A549 (cell line): ENCODE data around the gene BGN. TPM values are rescaled to one million over a fixed set of nuclear protein-coding genes. Genes with fewer than 3 reads are reported as not detected.

Experiments
- ATAC-seq, 2 experiments: fragments of 200-7000 bp in 1 of 2; fragments of >200 bp in 1 of 2; cut with Nextera tagmentation in 1 of 2; cut with Tn5 transposase in 1 of 2; 3 replicates each; pipeline versions ENCODE4 v1.8.0 to v1.9.1; 2018 to 2020; ENCODE audit warnings: mild to moderate bottlenecking in 1 of 2, moderate library complexity in 1 of 2
- CTCF ChIA-PET: fragments of 300-600 bp; sonication (Branson Sonifier 250); formaldehyde crosslinking; extraction: SDS; loops from one replicate; lab custom pipeline; 2021; ENCODE audit warnings: antibody characterized with exemption, inconsistent platforms; lab: Yijun Ruan, JAX
- POLR2A ChIA-PET: fragments of 350-600 bp; formaldehyde crosslinking; extraction: SDS; loops from one replicate; lab custom pipeline; 2021; ENCODE audit warnings: antibody characterized with exemption, inconsistent platforms; lab: Yijun Ruan, JAX
- DNase-seq, 2 experiments: peaks; one replicate each; pipeline versions ENCODE4 v3.0.0 to v3.0.0-alpha.2; 2011 to 2016; ENCODE audit warnings: low read depth in 1 of 2, low spot score in 1 of 2
- FAIRE-seq: peaks from 2 replicates; lab custom pipeline; 2011; peaks lifted over from hg19 to GRCh38; lab: Jason Lieb, UNC
- H3K27ac ChIP-seq, 2 experiments: fragments of >200 bp; sonication (Bioruptor Twin); formaldehyde crosslinking; 3 replicates each; pipeline ENCODE4 v1.5.1; 2016 to 2017
- H3K4me1 ChIP-seq: fragments of >200 bp; sonication (Bioruptor Twin); formaldehyde crosslinking; 3 replicates; pipeline ENCODE4 v1.6.1; 2016
- H3K4me2 ChIP-seq: fragments of >200 bp; sonication (Bioruptor Twin); formaldehyde crosslinking; 3 replicates; pipeline ENCODE4 v1.6.1; 2016
- H3K4me3 ChIP-seq: fragments of >200 bp; sonication (Bioruptor Twin); formaldehyde crosslinking; 3 replicates; pipeline ENCODE4 v1.5.1; 2016
- H3K9me3 ChIP-seq: fragments of >200 bp; sonication (Bioruptor Twin); formaldehyde crosslinking; 3 replicates; pipeline ENCODE4 v1.6.1; 2016
- BHLHE40 ChIP-seq: IDR thresholded peaks from 2 replicates; pipeline ENCODE4 v1.6.1; 2012; ENCODE audit warnings: low read depth, low read length, inconsistent platforms
- CBX2 ChIP-seq: fragments of 200-600 bp; sonication (generic); IDR thresholded peaks from 2 replicates; pipeline ENCODE4 v1.6.1; 2016; ENCODE audit warnings: low read depth, mild to moderate bottlenecking, borderline replicate concordance
- CBX8 ChIP-seq: fragments of 200-600 bp; sonication (generic); IDR thresholded peaks from 2 replicates; pipeline ENCODE4 v1.6.1; 2016
- CEBPB ChIP-seq, 2 experiments: fragments of >200 bp in 1 of 2; sonication (Bioruptor Twin) in 1 of 2; formaldehyde crosslinking in 1 of 2; IDR thresholded peaks; 2 replicates each; pipeline ENCODE4 v1.6.1; 2012 to 2016
- CHD2 ChIP-seq: fragments of 150-350 bp; IDR thresholded peaks from 2 replicates; pipeline ENCODE4 v1.6.1; 2014; ENCODE audit warnings: low read length; ENCODE audit not compliant: partially characterized antibody
- EHMT2 ChIP-seq: fragments of 200-600 bp; sonication (generic); IDR thresholded peaks from 2 replicates; pipeline ENCODE4 v1.6.1; 2016; ENCODE audit warnings: antibody characterized with exemption, low read depth, mild to moderate bottlenecking, moderate library complexity
- ESRRA ChIP-seq: fragments of 150-350 bp; IDR thresholded peaks from 2 replicates; pipeline ENCODE4 v1.6.1; 2014; ENCODE audit warnings: mild to moderate bottlenecking, low read length, borderline replicate concordance
- FOXS1 ChIP-seq: fragments of 250-450 bp; sonication (Bioruptor Pico); IDR thresholded peaks from 2 replicates; pipeline ENCODE4 v1.5.0; 2020; ENCODE audit warnings: mild to moderate bottlenecking, moderate library complexity
- HDAC2 ChIP-seq: fragments of 200-600 bp; sonication (generic); IDR thresholded peaks from 2 replicates; pipeline ENCODE4 v1.6.1; 2016
- HEYL ChIP-seq: fragments of 250-450 bp; sonication (Bioruptor Pico); IDR thresholded peaks from 2 replicates; pipeline ENCODE4 v1.8.0; 2021; ENCODE audit warnings: mild to moderate bottlenecking, moderate library complexity
- HOXA7 ChIP-seq: fragments of 250-450 bp; sonication (Bioruptor Pico); IDR thresholded peaks from 2 replicates; pipeline ENCODE4 v1.5.0; 2020; ENCODE audit warnings: mild to moderate bottlenecking, moderate library complexity
- HOXB13 ChIP-seq: fragments of 250-450 bp; sonication (Bioruptor Pico); IDR thresholded peaks from 2 replicates; pipeline ENCODE4 v1.5.0; 2020; ENCODE audit warnings: low read depth, mild to moderate bottlenecking, moderate library complexity
- KDM1A ChIP-seq: fragments of 200-600 bp; sonication (generic); IDR thresholded peaks from 2 replicates; pipeline ENCODE4 v1.6.1; 2016; ENCODE audit warnings: low read depth, mild to moderate bottlenecking
- KDM5A ChIP-seq: fragments of 200-600 bp; sonication (generic); IDR thresholded peaks from 2 replicates; pipeline ENCODE4 v1.6.1; 2016; ENCODE audit warnings: antibody characterized with exemption, mild to moderate bottlenecking
- MAFK ChIP-seq: fragments of 450-650 bp; IDR thresholded peaks from 2 replicates; pipeline ENCODE4 v1.6.1; 2014; ENCODE audit not compliant: partially characterized antibody
- MAZ ChIP-seq: fragments of 150-350 bp; IDR thresholded peaks from 2 replicates; pipeline ENCODE4 v1.6.1; 2014; ENCODE audit warnings: antibody characterized with exemption, low read depth, low read length, borderline replicate concordance
- NFE2L2 ChIP-seq: fragments of 150-350 bp; conservative IDR thresholded peaks from 2 replicates; pipeline ENCODE4 v1.6.1; 2014; ENCODE audit warnings: low read length
- POLR2A ChIP-seq: IDR thresholded peaks from 2 replicates; pipeline ENCODE4 v1.6.1; 2012; ENCODE audit warnings: mild to moderate bottlenecking, low read length
- RAD21 ChIP-seq, 2 experiments: fragments of >200 bp in 1 of 2; sonication (Bioruptor Twin) in 1 of 2; formaldehyde crosslinking in 1 of 2; IDR thresholded peaks in 1 of 2; conservative IDR thresholded peaks in 1 of 2; 2 replicates in 1 of 2; 3 replicates in 1 of 2; pipeline ENCODE4 v1.6.1; 2012 to 2018; ENCODE audit warnings: inconsistent platforms in 1 of 2
- RNF2 ChIP-seq: fragments of 200-600 bp; sonication (generic); IDR thresholded peaks from 2 replicates; pipeline ENCODE4 v1.6.1; 2016; ENCODE audit warnings: low read depth, mild to moderate bottlenecking, antibody characterized with exemption, moderate library complexity, borderline replicate concordance
- SMC3 ChIP-seq: fragments of >200 bp; sonication (Bioruptor Twin); formaldehyde crosslinking; IDR thresholded peaks from 3 replicates; pipeline ENCODE4 v1.6.1; 2018; ENCODE audit warnings: inconsistent platforms
- TFCP2L1 ChIP-seq: fragments of 250-450 bp; sonication (Bioruptor Pico); IDR thresholded peaks from 2 replicates; pipeline ENCODE4 v1.5.0; 2021; ENCODE audit warnings: mild to moderate bottlenecking
- TP53 ChIP-seq: fragments of 250-450 bp; sonication (Bioruptor Pico); IDR thresholded peaks from 2 replicates; pipeline ENCODE4 v1.5.0; 2021; ENCODE audit warnings: mild to moderate bottlenecking, moderate library complexity
- ZFP36 ChIP-seq: fragments of 450-650 bp; IDR thresholded peaks from 2 replicates; pipeline ENCODE4 v1.6.1; 2014; ENCODE audit warnings: borderline replicate concordance; ENCODE audit not compliant: partially characterized antibody
- ZNF302 ChIP-seq: fragments of 250-450 bp; sonication (Bioruptor Pico); IDR thresholded peaks from 2 replicates; pipeline ENCODE4 v1.9.0; 2021; ENCODE audit warnings: inconsistent platforms, mild to moderate bottlenecking, moderate library complexity
- ZSCAN20 ChIP-seq: fragments of 250-450 bp; sonication (Bioruptor Pico); IDR thresholded peaks from 2 replicates; pipeline ENCODE4 v1.8.0; 2022; ENCODE audit warnings: mild to moderate bottlenecking, moderate library complexity
- WGBS: methylation state at CpG from one replicate; pipeline ENCODE4 v1.1.6; 2017; ENCODE audit errors: missing lambda C conversion rate; 5-methylcytosine and 5-hydroxymethylcytosine counted together
- polyA plus RNA-seq, 4 experiments: library from polyadenylated mRNA; depleted of rRNA in 3 of 4; stranded (reverse); fragments of >200 nt; fragmentation: RNase III in 1 of 4; extraction: RNeasy Plus Mini Kit Qiagen cat#74134 plus additional on column Dnase treatment in 1 of 4; gene quantifications; 2 replicates in 3 of 4; 3 replicates in 1 of 4; pipeline ENCODE4 v1.2.3, GENCODE V29; 2011 to 2017
- TF ChIP-seq, protein P1 (sequence below): IDR thresholded peaks from 2 replicates; pipeline ENCODE4 v1.6.1; 2012
- TF ChIP-seq, protein P2 (sequence below): fragments of 250-450 bp; sonication (Bioruptor Pico); IDR thresholded peaks from 2 replicates; pipeline ENCODE4 v1.5.0; 2020; ENCODE audit warnings: low read depth, mild to moderate bottlenecking, moderate library complexity
- TF ChIP-seq, protein P3 (sequence below): fragments of >200 bp; sonication (Bioruptor Twin); formaldehyde crosslinking; IDR thresholded peaks from 2 replicates; pipeline ENCODE4 v1.6.1; 2016
- TF ChIP-seq, protein P4 (sequence below): IDR thresholded peaks from 2 replicates; pipeline ENCODE4 v1.6.1; 2012; ENCODE audit warnings: low read depth, borderline replicate concordance

The BGN gene
- polyA plus RNA-seq, 2 of the 4 experiments (the other 2 are of a cell fraction) = 0.04 TPM; not detected in 1

DNA sequence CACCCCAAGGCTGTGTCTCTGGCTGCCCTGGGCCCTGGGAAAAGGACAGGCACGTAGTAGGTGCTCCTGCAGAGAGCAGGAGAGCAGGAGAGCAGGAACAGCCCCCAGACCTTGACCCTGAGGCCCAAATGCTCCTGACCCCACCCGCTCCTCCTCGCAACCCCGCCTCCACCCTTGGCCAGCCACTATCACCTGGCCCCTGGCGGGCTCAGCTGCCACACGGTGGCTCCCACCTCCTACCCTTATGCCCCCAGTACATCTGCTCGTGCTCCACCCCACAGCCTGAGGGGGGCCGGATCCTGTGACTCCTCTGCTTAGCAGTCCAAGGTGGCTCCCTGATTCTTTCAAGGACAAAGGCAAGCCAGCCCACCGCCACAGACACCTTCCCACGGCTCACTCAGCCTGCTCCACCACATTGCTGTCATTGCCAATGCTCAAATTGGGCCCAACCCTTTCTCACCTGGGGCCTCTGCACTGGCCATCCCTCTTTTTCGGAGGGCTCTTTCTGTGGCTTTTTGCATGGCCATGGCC lies 19.0 kb upstream of the BGN start:
- TF ChIP-seq ZSCAN20 (no peak), KDM1A (no peak), HDAC2 (no peak), POLR2A (no peak), RAD21 (conservative IDR thresholded peaks at IDR 0.05 in 1 of 2, IDR thresholded peaks at IDR 0.05 in 1 of 2) (no peak), ZNF302 (CRISPR knock-in tag) (no peak), MAZ (no peak), BHLHE40 (no peak), CEBPB (IDR thresholded peaks at IDR 0.05) (no peak), CBX8 (no peak), KDM5A (no peak), ZFP36 (no peak), SMC3 (no peak), ESRRA (no peak), MAFK (no peak), FOXS1 (no peak), TP53 (CRISPR knock-in tag) (no peak)
- TF ChIP-seq, protein P1, sequence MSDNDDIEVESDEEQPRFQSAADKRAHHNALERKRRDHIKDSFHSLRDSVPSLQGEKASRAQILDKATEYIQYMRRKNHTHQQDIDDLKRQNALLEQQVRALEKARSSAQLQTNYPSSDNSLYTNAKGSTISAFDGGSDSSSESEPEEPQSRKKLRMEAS = no peak
- Histone ChIP-seq H3K9me3 (no peaks in the 10 kb centered on the region), H3K4me2 (no peak overlapping the region), H3K4me3 (no peak overlapping the region), H3K4me1 (no peaks in the 10 kb centered on the region), H3K27ac (no peak overlapping the region)
- ChIA-PET POLR2A (no interaction called here), CTCF (interaction anchor here (11.1 kb wide), 1 partner anchor 32 kb away, joined by 130 read pairs; no protein-coding TSS in a partner anchor)
- no peak for ATAC-seq
- FAIRE-seq = no peak
- whole genome bisulfite sequencing = 89% methylated on average over 8 of the region's 11 CpGs
- no peak for DNase-seq

DNA sequence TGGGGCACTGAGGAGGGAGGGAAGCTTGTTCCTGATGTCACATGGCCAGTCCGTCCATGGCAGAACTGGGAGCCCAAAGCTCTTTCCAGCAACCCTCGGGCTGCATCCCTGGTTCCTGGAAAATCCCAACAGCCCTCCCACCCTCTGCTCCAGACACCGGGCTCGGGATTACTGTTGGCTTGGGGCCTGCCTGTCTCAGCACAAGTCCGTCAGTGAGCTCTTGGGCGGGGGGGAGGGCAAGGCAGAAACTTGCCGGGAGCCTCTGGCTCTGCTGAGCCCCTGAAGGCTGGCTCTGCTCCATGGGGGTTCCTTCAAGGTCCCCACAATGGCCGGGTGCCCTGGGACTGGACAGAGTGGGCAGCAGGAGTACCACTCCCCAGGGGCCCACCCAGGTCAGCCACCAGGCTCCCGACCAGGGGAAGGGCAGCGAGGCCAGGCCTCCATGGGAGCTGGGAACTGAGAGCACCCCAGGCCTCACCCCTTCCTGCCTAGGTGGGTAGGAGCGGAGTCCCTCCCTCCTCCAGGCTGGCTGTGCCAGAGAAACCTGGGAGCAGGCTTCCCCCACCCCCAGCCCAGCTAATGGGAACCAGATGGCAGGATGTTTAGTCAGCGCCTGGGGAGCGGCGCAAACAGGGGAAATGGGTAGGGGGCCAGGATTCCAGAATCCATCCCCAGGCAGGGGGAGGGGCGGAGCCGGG lies 18.0 kb upstream of the BGN start:
- CTCF ChIA-PET = interaction anchor here (1.0 to 11.1 kb wide), 2 partner anchors 31 to 444 kb away, joined by 3 to 130 read pairs; no protein-coding TSS in a partner anchor
- Histone ChIP-seq H3K4me2 (no peak overlapping the region), H3K4me1 (no peaks in the 10 kb centered on the region), H3K27ac (no peak overlapping the region), H3K4me3 (no peak overlapping the region), H3K9me3 (no peaks in the 10 kb centered on the region)
- 56% methylated on average over 5 of the region's 16 CpGs for WGBS
- ATAC-seq (no peak), FAIRE-seq (no peak), DNase-seq (no peak)
- POLR2A ChIA-PET = no interaction called here
- no peak for TF ChIP-seq HOXA7 (CRISPR knock-in tag)
- no peak for TF ChIP-seq CBX2
- TF ChIP-seq, protein P2, sequence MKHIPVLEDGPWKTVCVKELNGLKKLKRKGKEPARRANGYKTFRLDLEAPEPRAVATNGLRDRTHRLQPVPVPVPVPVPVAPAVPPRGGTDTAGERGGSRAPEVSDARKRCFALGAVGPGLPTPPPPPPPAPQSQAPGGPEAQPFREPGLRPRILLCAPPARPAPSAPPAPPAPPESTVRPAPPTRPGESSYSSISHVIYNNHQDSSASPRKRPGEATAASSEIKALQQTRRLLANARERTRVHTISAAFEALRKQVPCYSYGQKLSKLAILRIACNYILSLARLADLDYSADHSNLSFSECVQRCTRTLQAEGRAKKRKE = no peak
- TF ChIP-seq FOXS1 = no peak
- TF ChIP-seq EHMT2 = no peak
- TF ChIP-seq, protein P3, sequence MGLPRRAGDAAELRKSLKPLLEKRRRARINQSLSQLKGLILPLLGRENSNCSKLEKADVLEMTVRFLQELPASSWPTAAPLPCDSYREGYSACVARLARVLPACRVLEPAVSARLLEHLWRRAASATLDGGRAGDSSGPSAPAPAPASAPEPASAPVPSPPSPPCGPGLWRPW = no peak
- TF ChIP-seq CHD2 = no peak
- TF ChIP-seq RNF2 = no peak
- TF ChIP-seq CBX8 = no peak
- no peak for TF ChIP-seq ZNF302 (CRISPR knock-in tag)
- TF ChIP-seq BHLHE40 = no peak
- TF ChIP-seq HOXB13 (CRISPR knock-in tag) = no peak
- no peak for TF ChIP-seq HEYL (CRISPR knock-in tag)
- TF ChIP-seq, protein P4, sequence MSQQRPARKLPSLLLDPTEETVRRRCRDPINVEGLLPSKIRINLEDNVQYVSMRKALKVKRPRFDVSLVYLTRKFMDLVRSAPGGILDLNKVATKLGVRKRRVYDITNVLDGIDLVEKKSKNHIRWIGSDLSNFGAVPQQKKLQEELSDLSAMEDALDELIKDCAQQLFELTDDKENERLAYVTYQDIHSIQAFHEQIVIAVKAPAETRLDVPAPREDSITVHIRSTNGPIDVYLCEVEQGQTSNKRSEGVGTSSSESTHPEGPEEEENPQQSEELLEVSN = no peak
- TF ChIP-seq HDAC2 = no peak
- TF ChIP-seq NFE2L2 = no peak
- no peak for TF ChIP-seq TFCP2L1
